IgD-negative memory B cell (primary cell): ENCODE results near the gene DPP8. TPM values are rescaled to one million over a fixed set of nuclear protein-coding genes. Genes with fewer than 3 reads are reported as not detected.
A peak's percentile ranks its signal among the peaks of the same experiment; 100 is the strongest.
"Not testable (repeated sequence)": the region's sequence is repeated elsewhere in the genome, so short reads cannot be mapped to it uniquely, and the experiment has no call there.

Experiments
- H3K27ac Mint-ChIP-seq, 3 donors: one replicate each; pipeline ENCODE4 v1.8.0; 2020 to 2022; ENCODE audit warnings: mild to moderate bottlenecking in 3 of 3, mixed read lengths in 3 of 3, moderate library complexity in 1 of 3
- H3K27me3 Mint-ChIP-seq: one replicate; pipeline ENCODE4 v1.8.0; 2021; ENCODE audit warnings: mixed read lengths
- H3K36me3 Mint-ChIP-seq: one replicate; pipeline ENCODE4 v1.8.0; 2020; ENCODE audit warnings: mild to moderate bottlenecking, mixed read lengths
- H3K4me1 Mint-ChIP-seq, 3 donors: one replicate each; pipeline ENCODE4 v1.8.0; 2020 to 2022; ENCODE audit warnings: mixed read lengths in 3 of 3, mild to moderate bottlenecking in 1 of 3
- H3K4me3 Mint-ChIP-seq, 4 donors: one replicate each; pipeline ENCODE4 v1.8.0; 2020 to 2022; ENCODE audit warnings: mild to moderate bottlenecking in 4 of 4, mixed read lengths in 4 of 4, moderate library complexity in 3 of 4
- H3K9me3 Mint-ChIP-seq, 3 donors: one replicate each; pipeline ENCODE4 v1.8.0; 2020 to 2021; ENCODE audit warnings: mixed read lengths in 3 of 3, mild to moderate bottlenecking in 1 of 3
- polyA plus RNA-seq: library from polyadenylated mRNA; unstranded; fragments of 300-500 nt; fragmentation: Illumina TruSeq; gene quantifications from one replicate; pipeline ENCODE4 v1.2.3, GENCODE V29; 2021

The DPP8 gene
- 46.5 TPM for polyA plus RNA-seq

DNA sequence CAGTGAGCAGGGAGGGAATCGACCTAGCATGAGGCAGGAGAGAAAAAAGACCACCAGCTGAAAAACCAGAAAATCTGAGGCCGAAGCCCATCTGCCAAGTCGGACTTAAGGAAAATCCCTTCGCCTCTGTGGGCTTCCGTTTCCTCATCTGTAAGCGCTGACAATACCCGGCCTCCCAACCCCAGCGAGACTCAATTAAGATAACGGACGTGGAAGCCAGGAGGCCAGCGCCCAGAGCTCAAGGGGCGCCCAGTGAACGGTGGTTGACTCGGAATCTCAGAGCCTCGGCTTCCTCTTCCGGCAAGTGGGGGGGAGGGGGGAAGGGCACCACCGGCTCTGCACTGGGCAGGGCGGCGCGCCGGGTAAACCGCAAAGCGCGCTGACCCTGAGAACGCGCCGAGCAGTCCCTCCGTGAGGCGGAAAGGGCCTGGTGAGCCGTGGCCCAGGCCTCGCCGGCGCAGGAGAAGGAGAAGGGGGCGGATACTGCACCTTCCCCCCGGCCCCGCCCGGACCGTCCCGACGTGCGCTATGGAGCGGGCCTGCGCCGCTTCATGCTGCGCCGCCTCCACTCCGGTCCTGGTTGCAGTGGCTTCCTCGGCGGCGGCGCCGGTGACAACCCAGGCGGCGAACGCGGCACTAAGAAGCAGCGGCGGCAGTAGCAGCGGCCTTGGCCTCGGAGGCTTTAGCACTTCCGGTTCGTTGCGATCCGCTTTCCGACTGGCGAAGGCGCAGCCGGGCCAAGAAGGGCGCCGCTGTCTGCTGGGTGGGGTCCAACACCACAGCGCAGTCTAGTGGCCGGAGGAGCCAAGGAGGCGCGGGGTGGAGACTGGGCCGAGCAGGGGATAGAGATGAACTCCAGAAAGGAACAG, at the start of gene DPP8:
DPP8 (minus strand) TSS at position 693 of the 869 bp plus-strand sequence. CDS start 5,136 bp downstream, outside the sequence.
- no peaks in the 10 kb centered on the region for H3K27me3 Mint-ChIP-seq
- H3K4me1 Mint-ChIP-seq, result peaks cover 9 to 21% (median 11%) of the 10 kb centered on the region in 3 donors

DNA sequence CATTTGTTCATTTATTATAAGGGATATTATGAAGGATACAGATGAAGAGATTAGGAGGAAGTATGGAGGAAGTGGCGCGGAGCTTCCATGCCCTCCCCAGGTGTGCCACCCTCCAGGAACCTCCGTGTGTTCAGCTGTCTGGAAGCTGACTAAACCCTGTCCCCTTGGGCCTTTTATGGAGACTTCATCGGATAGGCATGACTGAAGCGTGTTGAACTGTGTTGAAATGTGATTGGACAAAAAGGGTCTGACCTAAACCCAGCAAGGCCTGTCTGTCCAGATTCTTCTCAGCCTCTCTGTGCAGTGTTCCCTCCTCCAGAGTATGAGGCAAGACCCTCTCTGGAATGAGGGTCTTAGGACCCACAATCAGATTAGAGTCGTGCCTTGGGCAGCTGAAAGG, 44.4 kb upstream of the DPP8 start:
- Mint-ChIP-seq H3K27ac (peak overlapping the region in 1 of 3 donors; percentile 11), H3K9me3 (peaks cover 2 to 7% (median 5%) of the 10 kb centered on the region in 3 donors), H3K4me3 (no peak overlapping the region), H3K36me3 (peaks cover 37% of the 10 kb centered on the region), H3K27me3 (no peaks in the 10 kb centered on the region), H3K4me1 (no peaks in the 10 kb centered on the region)

More for the DNA sequence above, at the start of gene DPP8:
- Mint-ChIP-seq H3K9me3 (no peaks in the 10 kb centered on the region), H3K27ac (peak within 1 kb of the TSS; percentile 92 to 97 (median 94)), H3K36me3 (peaks cover 5% of the 10 kb centered on the region), H3K4me3 (peak within 1 kb of the TSS; percentile 88 to 98 (median 94))

DNA sequence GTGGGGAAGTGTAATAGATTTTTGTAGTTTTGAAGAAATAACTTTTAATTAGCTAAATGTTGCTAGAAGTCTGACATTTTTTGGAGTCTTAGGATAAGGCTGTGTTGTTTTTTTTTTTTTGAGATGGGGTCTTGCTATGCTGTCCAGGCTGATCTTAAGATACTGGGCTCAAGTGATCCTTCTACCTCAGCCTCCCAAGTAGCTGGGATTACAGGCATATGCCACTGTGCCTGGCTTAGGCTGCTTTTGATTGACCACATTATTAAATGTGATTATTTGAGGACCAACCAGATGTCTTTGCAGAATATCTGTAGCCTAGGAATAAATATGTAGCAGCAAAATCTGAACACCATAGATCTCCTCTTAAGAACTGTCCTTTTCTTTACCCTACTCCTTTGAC, 42.5 kb upstream of the DPP8 start:
- H3K27ac Mint-ChIP-seq, result no peak overlapping the region
- no peaks in the 10 kb centered on the region for H3K4me1 Mint-ChIP-seq
- no peaks in the 10 kb centered on the region for H3K27me3 Mint-ChIP-seq
- H3K9me3 Mint-ChIP-seq, result peaks cover 0 to 2% (median 0%) of the 10 kb centered on the region in 3 donors
- H3K4me3 Mint-ChIP-seq, result no peak overlapping the region
- peaks cover 27% of the 10 kb centered on the region for H3K36me3 Mint-ChIP-seq

DNA sequence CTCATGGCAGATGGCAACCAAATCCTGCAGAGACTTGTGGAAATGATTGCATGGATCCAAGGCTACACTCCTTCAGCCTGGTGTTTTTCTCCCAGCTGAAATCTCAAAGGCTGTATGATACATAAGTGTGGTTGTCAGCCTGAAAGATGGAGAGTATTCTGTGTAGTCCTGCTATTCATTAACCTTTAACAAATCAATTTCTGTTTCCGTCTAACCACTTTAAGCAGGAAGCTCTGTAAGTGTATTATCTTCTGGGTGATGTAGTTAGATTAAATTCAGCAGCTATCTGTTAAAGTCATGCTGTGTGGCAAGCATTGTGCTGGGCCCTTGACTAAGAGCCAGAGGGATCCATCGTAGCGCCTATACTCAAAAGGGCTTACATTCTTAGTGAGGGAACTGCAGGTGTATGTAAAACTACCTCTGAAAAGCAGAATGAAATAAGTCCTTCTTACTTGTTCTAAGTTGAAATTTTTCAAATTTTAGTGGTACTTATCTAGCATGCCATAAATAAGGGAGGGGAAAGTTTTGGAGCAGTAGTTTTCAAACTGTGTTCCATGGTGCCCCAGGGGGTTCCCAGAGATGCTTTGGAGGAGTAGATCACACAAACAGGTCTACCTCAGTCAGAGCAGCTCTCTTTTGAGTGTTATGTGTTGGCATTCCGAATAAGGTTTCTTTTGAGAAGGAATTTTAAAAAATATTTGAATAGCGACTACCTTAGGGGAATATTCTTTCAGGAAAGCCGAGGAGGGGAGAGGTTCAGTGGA, 41.7 kb upstream of the DPP8 start:
- Mint-ChIP-seq H3K36me3 (peaks cover 21% of the 10 kb centered on the region), H3K9me3 (no peaks in the 10 kb centered on the region), H3K27ac (no peak overlapping the region), H3K4me1 (no peaks in the 10 kb centered on the region), H3K4me3 (no peak overlapping the region), H3K27me3 (no peaks in the 10 kb centered on the region)

DNA sequence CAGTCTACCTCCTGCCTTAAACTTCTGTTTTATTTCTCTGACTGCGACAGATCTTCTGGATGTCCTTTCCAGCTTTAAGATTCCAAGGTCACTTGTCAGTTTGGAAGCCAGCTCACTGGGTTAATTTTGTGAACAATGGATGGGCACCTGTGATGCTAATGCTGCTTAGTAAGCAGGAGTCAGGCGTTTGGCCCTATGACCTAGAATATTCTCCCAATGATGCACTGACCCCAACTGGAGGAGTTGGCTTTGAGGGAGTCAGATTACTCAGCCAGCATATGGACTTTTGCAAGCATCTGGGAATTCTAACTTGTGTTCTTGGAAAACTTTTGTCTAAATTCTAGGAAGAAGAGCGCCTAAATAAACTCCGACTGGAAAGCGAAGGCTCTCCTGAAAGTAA, 40.8 kb upstream of the DPP8 start:
- Mint-ChIP-seq H3K9me3 (no peaks in the 10 kb centered on the region), H3K27me3 (no peaks in the 10 kb centered on the region), H3K27ac (no peak overlapping the region), H3K4me3 (no peak overlapping the region), H3K4me1 (no peaks in the 10 kb centered on the region), H3K36me3 (peaks cover 19% of the 10 kb centered on the region)

DNA sequence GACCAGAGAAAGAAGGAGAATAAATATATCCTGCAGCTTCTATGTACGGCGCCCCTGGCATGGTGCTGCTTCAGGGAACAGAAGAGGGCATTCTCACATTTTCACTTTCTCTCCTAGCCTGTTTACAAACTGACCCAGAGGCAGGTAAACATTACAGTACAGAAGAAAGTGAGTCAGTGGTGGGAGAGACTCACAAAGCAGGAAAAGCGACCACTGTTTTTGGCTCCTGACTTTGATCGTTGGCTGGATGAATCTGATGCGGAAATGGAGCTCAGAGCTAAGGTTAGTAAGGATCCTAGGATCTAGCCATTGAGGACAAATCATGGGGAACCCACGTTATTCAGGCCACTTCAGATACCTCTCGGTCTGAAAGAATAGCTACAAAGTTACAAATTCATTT, 39.1 kb upstream of the DPP8 start:
- Mint-ChIP-seq H3K27ac (no peak overlapping the region), H3K9me3 (no peaks in the 10 kb centered on the region), H3K27me3 (no peaks in the 10 kb centered on the region), H3K4me1 (no peaks in the 10 kb centered on the region), H3K36me3 (peaks cover 12% of the 10 kb centered on the region), H3K4me3 (no peak overlapping the region)

DNA sequence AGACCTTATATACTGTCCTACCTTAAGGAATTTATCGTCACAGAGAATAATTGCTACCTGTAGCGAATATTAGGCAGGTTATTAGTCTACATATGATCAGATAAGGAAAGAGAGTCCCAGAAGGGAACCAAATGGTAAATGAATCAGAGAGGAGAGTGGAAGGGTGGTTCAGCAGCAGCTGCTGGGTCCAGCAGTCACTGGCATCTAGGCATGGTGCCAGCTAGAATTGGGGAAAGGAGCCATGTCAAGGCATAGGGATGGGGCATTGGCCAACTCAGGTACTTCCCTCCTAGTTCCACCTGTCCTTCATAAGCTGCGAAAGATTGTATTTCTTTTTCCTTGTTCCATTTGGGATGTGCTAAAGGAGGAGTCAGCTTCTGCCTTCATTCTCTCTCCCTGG, 36.2 kb upstream of the DPP8 start:
- Mint-ChIP-seq H3K36me3 (peaks cover 9% of the 10 kb centered on the region), H3K27me3 (no peaks in the 10 kb centered on the region)

DNA sequence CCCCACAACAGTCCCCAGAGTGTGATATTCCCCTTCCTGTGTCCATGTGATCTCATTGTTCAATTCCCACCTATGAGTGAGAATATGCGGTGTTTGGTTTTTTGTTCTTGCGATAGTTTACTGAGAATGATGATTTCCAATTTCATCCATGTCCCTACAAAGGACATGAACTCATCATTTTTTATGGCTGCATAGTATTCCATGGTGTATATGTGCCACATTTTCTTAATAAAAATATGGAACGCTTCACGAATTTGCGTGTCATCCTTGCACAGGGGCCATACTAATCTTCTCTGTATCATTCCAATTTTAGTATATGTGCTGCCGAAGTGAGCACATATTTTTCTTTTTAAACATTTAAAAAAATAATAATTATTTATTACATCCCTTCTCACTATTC, 35.4 kb upstream of the DPP8 start:
- not testable (repeated sequence) for H3K4me1 Mint-ChIP-seq, H3K9me3 Mint-ChIP-seq, H3K36me3 Mint-ChIP-seq

More for the DNA sequence above, 36.2 kb upstream of the DPP8 start:
- H3K4me3 Mint-ChIP-seq, result no peak overlapping the region
- H3K9me3 Mint-ChIP-seq, result no peaks in the 10 kb centered on the region
- peaks cover 0 to 8% (median 7%) of the 10 kb centered on the region in 3 donors for H3K4me1 Mint-ChIP-seq
- H3K27ac Mint-ChIP-seq, result peak overlapping the region in 1 of 3 donors; percentile 50

DNA sequence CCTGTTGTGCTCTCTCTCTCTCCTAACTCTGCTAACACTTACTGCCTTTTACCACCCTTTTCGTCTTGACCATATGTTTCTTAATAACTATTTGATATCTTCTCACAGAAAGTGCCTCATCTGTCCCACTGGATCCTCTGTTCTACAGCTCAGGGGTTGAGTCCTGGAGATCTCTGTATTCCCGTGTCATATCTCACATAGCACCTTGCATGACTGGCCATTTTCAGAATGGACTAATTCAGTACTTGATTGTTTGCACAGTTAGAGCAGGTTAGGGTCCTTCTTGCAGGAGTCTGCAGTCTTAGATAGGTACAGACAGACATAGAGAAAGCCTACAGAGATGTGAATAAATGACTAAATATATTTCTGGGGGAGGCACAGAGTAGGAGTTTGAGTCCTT, 33.7 kb upstream of the DPP8 start:
- Mint-ChIP-seq H3K36me3 (peaks cover 1% of the 10 kb centered on the region), H3K27me3 (no peaks in the 10 kb centered on the region), H3K9me3 (no peaks in the 10 kb centered on the region), H3K27ac (no peak overlapping the region), H3K4me3 (no peak overlapping the region), H3K4me1 (peaks cover 0 to 12% (median 7%) of the 10 kb centered on the region in 3 donors)

More for the DNA sequence above, 35.4 kb upstream of the DPP8 start:
- H3K27ac Mint-ChIP-seq, H3K27me3 Mint-ChIP-seq, H3K4me3 Mint-ChIP-seq: not testable (repeated sequence)

DNA sequence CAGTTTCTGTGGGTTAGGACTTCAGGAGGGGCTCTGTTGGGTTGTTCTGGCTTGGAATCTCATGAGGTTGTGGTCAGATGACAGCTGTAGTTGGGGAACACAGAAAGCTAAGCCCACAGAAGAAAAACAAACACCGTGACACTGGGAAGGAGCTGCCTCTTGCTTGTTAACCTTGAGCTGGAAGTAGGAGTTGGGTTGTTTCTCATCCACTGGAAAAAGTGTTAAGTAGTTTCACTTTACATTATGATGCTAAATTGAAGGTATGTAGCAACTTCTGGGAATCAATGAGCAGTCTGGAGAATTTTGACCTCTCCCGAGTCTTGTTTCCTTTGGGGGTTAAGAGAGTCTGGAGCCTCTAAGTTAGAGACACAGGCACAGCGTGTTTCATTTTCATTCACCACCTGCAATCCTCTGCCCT, 33.2 kb upstream of the DPP8 start:
- Mint-ChIP-seq H3K4me3 (no peak overlapping the region), H3K4me1 (peaks cover 4 to 12% (median 7%) of the 10 kb centered on the region in 3 donors), H3K36me3 (peaks cover 1% of the 10 kb centered on the region), H3K27me3 (no peaks in the 10 kb centered on the region), H3K9me3 (no peaks in the 10 kb centered on the region), H3K27ac (no peak overlapping the region)

DNA sequence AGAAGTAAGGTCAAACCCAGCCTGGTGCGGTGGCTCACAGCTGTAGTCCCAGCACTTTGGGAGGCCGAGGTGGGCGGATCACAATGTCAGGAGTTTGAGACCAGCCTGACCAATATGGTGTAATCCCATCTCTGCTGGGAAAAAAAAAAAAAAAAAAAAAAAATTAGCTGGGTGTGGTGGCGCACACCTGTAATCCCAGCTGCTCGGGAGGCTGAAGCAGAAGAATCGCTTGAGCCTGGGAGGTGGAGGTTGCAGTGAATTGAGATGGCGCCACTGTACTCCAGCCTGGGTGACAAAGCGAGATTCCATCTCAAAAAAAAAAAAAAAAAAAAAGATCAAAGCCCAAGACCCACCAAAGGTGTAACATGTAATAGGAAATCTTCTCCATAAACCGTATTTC, 31.8 kb upstream of the DPP8 start:
- not testable (repeated sequence) for H3K9me3 Mint-ChIP-seq, H3K36me3 Mint-ChIP-seq, H3K27ac Mint-ChIP-seq, H3K4me3 Mint-ChIP-seq, H3K27me3 Mint-ChIP-seq
- peaks cover 4 to 12% (median 7%) of the 10 kb centered on the region in 3 donors for H3K4me1 Mint-ChIP-seq

DNA sequence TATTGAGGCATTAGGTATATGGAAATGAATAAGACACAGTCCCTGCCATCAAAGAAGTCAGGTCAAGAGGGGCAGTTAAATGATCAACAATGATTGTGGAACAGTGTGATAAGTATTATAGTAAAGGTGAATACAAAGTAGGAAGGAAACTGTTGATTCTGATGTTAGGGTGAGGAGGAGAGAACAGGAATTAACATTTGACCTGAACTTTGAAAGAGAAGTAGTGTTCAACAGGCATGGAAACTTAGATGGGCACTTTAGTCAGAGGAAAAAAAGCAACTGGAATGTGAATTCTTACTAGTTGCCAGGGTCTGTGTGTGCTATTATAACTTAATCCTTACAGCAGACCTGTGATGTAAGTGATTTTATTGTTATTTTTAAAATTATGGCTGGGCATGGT, 30.4 kb upstream of the DPP8 start:
- Mint-ChIP-seq H3K36me3 (peaks cover 2% of the 10 kb centered on the region), H3K27ac (no peak overlapping the region), H3K9me3 (no peaks in the 10 kb centered on the region), H3K4me1 (peaks cover 4 to 12% (median 7%) of the 10 kb centered on the region in 3 donors), H3K4me3 (no peak overlapping the region), H3K27me3 (no peaks in the 10 kb centered on the region)

DNA sequence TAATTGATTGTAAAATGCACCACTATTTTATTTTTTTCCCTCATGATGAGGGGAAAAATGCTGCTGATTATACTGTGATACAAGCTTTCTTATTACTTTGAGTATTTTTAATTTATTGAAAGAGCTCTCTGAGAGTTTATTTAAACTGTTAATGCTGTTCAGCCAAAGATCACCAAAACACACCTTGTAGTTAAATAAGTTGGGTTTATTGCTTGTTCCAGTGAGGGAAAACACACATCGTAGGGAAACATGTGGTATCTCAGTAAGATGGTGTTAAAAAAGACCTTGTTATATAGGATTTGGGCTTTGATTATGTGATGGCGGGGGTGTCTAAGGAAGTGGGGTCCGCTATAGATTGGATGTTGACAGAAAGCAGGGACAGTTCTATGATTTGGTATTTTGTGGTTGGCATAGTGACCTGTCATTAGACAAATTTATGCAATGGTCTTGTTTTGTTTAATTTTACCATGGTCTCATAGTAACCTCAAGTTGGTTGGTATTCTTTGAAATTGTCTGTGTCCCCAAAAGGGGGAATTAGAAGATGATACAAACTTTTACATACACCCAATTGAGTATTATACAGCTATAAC, 23.8 kb upstream of the DPP8 start:
- H3K27ac Mint-ChIP-seq, result no peak overlapping the region
- H3K27me3 Mint-ChIP-seq, result no peaks in the 10 kb centered on the region
- H3K4me3 Mint-ChIP-seq, result no peak overlapping the region

DNA sequence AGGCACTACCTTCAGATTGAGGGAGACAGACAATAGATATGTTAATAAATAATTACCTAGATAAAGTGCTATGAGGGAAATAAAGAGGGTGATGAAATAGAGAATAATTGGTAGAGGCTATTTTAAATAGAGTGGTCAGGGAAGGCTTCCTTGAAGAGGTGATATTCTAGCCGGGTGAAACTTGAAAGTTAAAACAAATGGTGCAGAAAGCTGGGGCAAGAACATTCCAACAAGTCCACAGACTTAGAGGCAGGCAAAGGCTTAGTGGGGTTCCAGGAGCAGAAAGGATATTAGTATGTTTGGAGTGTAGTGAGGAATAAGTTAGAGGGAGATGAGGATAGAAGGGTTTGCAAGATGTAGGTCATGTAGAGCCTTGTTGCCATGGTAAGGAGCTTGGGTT, 22.8 kb upstream of the DPP8 start:
- Mint-ChIP-seq H3K27me3 (no peaks in the 10 kb centered on the region), H3K9me3 (no peaks in the 10 kb centered on the region), H3K36me3 (peaks cover 6% of the 10 kb centered on the region), H3K27ac (no peak overlapping the region), H3K4me3 (no peak overlapping the region), H3K4me1 (peaks cover 2 to 12% (median 9%) of the 10 kb centered on the region in 3 donors)

More for the DNA sequence above, 23.8 kb upstream of the DPP8 start:
- Mint-ChIP-seq H3K9me3 (no peaks in the 10 kb centered on the region), H3K36me3 (peaks cover 6% of the 10 kb centered on the region), H3K4me1 (peaks cover 2 to 16% (median 9%) of the 10 kb centered on the region in 3 donors)

DNA sequence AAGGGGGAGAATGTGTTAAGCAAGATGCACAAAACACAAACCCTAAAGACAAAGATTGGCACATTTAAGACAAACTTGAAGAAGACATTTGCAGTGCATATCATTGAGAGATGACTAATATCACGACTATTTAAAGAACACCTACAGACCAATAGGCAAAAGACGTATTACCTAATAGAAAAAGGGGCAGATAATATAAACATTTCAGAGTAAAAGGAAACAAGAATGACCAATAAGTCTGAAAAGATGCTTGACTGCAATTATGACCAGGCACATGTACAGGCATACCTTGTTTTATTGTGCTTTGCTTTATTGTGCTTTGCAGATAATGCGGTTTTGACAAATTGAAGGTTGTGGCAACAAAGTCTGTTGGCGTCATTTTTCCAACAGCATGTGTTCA, 17.7 kb upstream of the DPP8 start:
- Mint-ChIP-seq H3K9me3 (no peaks in the 10 kb centered on the region), H3K4me3 (no peak overlapping the region), H3K4me1 (peaks cover 17 to 24% (median 17%) of the 10 kb centered on the region in 3 donors), H3K27ac (no peak overlapping the region), H3K36me3 (peaks cover 3% of the 10 kb centered on the region), H3K27me3 (no peaks in the 10 kb centered on the region)
